HG03064 (cell line): ENCODE measurements around the gene ZNF23.

Source experiments
- ATAC-seq: cut with Tn5 transposase; IDR thresholded peaks from one replicate; pipeline ENCODE4 v1.9.1; 2021; ENCODE audit warnings: low read depth; ENCODE audit not compliant: unreplicated experiment

The ZNF23 gene

DNA sequence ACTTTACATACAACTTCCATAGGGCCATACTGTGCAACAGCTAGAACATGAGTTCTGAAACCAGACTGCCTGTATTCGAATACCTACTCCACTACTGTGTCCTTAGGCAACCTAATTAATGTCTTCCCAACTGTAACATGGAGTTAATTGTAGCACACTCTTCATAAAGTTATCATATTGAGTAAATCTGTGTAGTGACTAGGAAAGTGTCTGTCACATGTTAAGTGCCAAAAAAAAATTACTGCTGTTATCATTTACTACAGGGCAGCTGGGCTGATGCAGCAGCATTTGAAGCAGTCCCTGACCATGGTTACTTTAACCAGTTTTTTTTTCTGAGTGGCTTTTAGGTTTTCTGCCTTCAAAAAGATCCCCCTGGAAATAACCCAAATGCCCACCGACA is 10.9 kb upstream of the ZNF23 start:
- no peak for ATAC-seq

DNA sequence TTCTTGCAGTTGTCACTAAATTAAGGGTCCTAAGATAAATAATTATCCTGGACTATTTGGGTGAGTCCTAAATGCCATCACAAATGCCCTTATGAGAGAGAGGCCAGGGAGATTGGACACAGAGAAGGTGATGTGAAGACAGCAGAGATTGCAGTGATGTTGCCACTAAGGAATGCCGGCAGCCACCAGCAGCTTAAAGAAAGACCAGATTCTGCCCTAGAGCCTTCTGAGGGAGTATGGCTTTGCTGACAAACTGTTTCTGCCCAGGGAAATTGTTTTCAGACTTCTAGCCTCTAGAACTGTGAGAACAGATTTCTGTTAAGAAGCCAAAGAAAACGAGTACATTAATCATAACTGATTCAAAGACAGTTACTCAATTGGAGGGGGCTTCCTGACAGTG is 10.0 kb upstream of the ZNF23 start:
- ATAC-seq: no peak

DNA sequence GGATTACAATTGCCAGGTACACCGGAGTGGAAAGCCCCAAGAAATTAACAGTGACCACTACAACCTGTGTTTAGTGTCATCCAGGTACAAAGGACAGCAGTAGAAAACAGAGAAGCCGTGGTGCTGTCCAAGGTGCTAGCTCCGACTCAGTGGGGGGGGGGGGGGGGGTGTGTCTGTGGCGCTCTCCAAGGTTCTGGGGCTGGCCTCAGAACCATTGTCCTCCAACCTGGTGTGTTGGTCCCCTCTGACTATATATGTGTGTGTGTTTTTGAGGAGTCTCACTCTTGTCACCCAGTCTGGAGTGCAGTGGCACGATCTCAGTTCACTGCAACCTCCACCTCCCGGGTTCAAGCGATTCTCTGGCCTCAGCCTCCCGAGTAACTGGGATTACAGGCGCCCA is 5.8 kb upstream of the ZNF23 start:
- no peak for ATAC-seq

- ATAC-seq: no peak
These were observed 2.2 kb upstream of the ZNF23 start for GRCh38 chr16:71464231-71464630.

- ATAC-seq: no peak
These were observed 1.1 kb downstream of the ZNF23 start for GRCh38 chr16:71460941-71461340.

DNA sequence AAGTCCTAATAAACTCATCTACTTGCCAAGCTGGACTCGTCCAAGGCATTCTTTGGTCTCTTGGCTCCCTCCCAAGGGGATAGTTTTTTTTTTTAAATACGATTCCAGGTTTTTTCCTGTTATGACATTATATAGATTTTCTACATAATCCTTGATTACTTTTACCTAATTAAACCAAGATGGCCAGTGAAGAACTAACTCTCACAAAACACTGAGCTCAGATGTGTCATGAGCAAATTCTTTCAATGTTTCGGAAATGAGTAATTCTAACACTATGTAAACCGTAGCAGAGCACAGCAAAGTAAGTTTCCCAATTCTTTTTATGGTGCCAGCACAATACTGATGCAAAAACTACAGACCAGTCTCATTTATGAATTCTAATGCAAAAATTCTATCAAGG is 1.8 kb downstream of the ZNF23 start:
- ATAC-seq: no peak

GRCh38 chr16:71459510-71459909 is 2.5 kb downstream of the ZNF23 start:
- ATAC-seq: no peak

DNA sequence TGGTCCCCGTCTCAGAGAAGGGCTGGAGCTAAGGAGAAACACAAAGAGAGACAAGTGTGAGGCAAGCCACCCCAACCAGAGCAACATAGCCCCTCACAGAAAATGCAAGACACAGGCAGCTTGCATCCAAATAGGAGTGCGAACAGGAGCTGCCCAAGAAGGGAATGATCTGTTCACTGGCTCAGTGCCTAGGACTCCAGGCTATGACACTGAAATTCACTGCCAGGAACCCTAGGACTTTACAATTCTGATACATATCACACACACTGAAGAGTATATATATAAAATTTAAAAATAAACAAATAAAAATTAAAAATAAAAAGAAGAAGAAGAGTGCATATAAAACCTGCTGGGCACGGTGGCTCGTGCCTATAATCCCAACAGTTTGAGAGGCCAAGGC is 5.2 kb downstream of the ZNF23 start:
- ATAC-seq: no peak

- ATAC-seq: no peak
These were observed 9.0 kb downstream of the ZNF23 start for GRCh38 chr16:71453036-71453435.

DNA sequence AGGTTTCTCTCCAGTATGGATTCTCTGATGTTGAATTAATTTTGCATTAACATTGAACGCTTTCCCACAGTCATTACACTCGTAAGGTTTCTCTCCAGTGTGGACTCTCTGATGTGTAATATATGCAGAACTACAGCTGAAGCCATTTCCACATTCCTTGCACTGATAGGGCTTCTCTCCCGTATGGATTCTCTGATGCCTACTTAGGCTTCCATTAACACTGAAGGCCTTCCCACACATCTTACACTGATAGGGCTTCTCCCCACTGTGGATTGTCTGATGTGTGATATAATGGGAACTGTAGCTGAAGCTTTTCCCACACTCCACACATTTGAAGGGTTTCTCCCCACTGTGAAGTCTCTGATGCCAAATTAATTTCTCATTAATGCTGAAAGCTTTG is 13.0 kb downstream of the ZNF23 start:
- ATAC-seq: no peak

GRCh38 chr16:71448274-71448866 is 13.7 kb downstream of the ZNF23 start:
- ATAC-seq: no peak

DNA sequence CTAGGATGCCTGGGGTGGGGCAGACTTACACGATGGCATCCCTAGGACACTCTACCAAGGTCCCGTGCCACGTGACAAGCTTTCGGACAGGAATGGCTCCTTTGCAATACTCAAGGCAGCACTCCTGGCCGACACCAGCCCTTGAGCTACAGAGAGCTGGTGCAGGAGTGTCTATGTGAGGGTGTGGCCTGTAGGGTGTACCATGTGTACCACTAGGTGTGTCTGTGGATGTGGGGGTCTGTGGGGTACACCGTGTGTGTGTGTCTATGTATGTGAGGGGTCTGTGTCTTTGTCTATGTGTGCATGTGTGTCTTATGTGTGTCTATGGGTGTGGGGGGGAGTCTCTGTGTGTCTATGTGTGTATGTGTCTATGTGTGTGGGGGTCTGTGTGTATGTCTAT is 18.3 kb downstream of the ZNF23 start:
- ATAC-seq: no peak

DNA sequence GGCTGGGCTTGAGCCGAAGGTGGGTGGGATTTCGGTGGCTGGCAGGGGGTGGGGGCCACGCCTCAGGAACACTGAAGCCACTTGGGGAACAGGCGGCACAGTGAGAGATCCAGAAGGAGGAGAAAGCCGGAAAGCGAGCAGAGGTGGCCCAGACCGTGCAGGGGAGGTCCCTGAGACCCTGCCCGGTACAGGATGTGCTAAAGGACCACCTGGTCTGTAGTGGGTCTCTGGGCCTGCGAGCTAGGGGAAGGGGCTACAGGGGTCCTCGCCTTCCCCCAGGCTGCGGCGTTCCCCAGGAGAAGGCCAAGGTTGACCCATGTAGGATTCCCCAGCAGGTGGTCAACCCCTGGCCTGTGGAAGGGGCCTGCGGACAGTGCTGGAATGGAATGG is 20.0 kb downstream of the ZNF23 start, which contains the start of gene TLE7:
TSS of gene TLE7 (minus strand) at position 4 of the 390 bp plus-strand sequence. CDS start 8,730 bp downstream, outside the sequence.
- no peak for ATAC-seq

- no peak for ATAC-seq
These were observed 20.5 kb downstream of the ZNF23 start for GRCh38 chr16:71441348-71442050.

DNA sequence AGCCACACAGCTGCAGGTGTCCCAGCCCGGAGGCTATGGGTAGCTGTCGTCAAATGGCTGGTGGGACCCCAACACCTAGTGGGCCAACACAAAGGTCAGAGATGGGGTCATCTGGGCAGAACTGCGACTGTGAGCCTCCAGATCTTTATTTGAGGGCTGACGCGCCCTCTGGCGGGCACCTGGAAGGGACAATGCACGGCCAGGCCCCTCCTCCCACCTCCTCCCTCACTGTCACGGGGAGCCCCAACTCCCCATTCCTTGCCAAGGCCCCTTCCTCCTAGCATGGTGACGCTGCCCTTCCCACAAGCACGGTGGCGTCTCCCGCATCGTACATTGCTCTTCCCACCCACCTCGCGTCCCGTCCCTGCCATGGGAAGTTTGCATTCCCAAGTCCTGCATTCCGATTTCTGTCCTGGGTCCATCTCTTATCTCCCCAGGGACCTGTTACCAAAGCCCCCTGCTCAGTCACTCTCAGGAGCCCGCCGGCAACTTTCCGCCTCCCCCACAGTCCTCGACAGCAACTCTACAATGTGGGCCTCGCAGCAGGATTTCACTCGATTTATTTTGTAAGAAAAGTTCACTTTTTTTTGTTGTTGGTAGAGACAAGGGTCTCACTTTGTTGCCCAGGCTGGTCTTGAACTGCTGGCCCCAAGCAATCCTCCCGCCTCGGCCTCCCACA is 21.2 kb downstream of the ZNF23 start:
- ATAC-seq: no peak

DNA sequence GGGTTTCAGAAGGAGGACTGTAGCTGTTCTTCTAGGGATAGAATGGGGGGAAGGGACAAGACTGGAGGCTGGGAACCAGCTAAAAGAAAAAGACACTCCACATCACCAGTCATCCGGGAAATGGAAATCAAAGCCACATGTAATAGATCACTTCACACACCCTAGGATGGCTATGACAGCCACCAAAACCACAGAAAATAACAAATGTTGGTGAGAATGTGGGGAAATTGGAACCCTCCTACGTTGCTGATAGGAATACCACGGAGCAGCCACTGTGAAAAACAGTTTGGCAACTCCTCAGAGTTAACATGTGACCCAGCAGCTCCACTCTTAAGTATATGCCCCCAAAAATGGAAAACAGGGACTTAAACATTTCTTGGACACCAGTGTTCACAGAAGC is 22.5 kb downstream of the ZNF23 start:
- ATAC-seq: no peak

GRCh38 chr16:71436473-71436872 is 25.6 kb downstream of the ZNF23 start:
- no peak for ATAC-seq

GRCh38 chr16:71432906-71433305 is 29.1 kb downstream of the ZNF23 start:
- ATAC-seq: no peak

DNA sequence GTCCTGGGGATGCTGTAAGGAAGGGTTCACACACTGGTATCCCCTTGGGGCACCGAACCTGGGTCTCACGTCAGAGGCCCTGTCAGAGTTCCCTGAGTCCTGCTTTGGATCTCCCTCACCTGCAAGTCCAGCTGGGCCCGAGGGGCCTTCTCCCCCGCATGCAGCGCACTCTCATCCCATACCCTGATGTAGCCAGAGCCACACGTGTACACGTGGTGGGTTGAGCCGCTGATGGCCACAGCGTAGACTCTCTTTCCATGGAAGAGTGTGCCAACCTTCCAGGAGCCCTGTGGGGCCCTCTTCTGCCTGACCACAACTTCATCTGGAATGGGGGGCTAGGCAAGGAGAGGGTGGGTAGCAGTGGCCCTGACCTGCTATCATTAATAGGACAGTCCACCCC is 30.1 kb downstream of the ZNF23 start:
- no peak for ATAC-seq

DNA sequence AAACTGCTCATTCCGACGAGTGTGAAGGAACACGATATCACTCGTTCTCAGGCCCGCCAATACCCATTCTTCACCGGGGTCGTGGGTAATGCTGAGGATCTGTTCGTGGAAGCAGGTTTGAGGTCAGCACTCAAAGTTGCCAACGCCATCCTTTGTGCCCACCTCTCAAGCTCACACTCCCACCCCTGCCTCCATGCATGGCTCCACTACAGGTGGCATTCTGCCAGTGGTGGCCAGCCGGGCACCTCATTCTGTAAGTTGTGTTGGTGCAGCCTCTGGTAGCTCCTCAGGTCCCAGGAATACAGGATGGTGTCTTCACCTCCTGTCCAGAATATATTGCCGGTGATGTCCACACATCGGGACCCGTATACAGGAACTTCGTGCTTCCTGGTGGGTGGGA is 30.9 kb downstream of the ZNF23 start:
- no peak for ATAC-seq

- ATAC-seq: no peak
These were observed 31.3 kb downstream of the ZNF23 start for GRCh38 chr16:71430744-71431143.

- ATAC-seq: no peak
These were observed 32.5 kb downstream of the ZNF23 start for GRCh38 chr16:71429581-71429980.
